H9 (cell line): Measurements from ENCODE around the gene IL16. TPM values are rescaled to one million over a fixed set of nuclear protein-coding genes. Genes with fewer than 3 reads are reported as not detected.

ENCODE experiments used
- DNase-seq: peaks from one replicate; pipeline ENCODE4 v3.0.0-alpha.2; 2017
- H2AFZ ChIP-seq: one replicate; pipeline ENCODE4 v1.6.1; 2013; ENCODE audit warnings: mild to moderate bottlenecking, low read length, control low read depth, moderate library complexity
- H2AK5ac ChIP-seq: 2 replicates; pipeline ENCODE4 v1.6.1; 2013; ENCODE audit warnings: low read length, control low read depth, mixed read lengths; ENCODE audit not compliant: insufficient read length
- H2BK120ac ChIP-seq: one replicate; pipeline ENCODE4 v1.6.1; 2013; ENCODE audit warnings: low read depth, mild to moderate bottlenecking, low read length, control low read depth, inconsistent platforms; ENCODE audit not compliant: poor library complexity, severe bottlenecking
- H2BK12ac ChIP-seq: 2 replicates; pipeline ENCODE4 v1.6.1; 2013; ENCODE audit warnings: low read length, control low read depth, mixed read lengths, low read depth; ENCODE audit not compliant: insufficient read length
- H2BK15ac ChIP-seq: 2 replicates; pipeline ENCODE4 v1.6.1; 2013; ENCODE audit warnings: low read depth, low read length, control low read depth
- H2BK20ac ChIP-seq: one replicate; pipeline ENCODE4 v1.6.1; 2013; ENCODE audit warnings: low read depth, mild to moderate bottlenecking, low read length, control low read depth, inconsistent platforms; ENCODE audit not compliant: poor library complexity, severe bottlenecking
- H2BK5ac ChIP-seq: 2 replicates; pipeline ENCODE4 v1.6.1; 2013; ENCODE audit warnings: low read length, control low read depth, mixed read lengths; ENCODE audit not compliant: insufficient read length
- H3K14ac ChIP-seq: 2 replicates; pipeline ENCODE4 v1.6.1; 2013; ENCODE audit warnings: low read length, control low read depth; ENCODE audit not compliant: insufficient read depth
- H3K18ac ChIP-seq: 2 replicates; pipeline ENCODE4 v1.6.1; 2013; ENCODE audit warnings: low read depth, mild to moderate bottlenecking, mixed read lengths, low read length, control low read depth; ENCODE audit not compliant: insufficient read length
- H3K23ac ChIP-seq: 2 replicates; pipeline ENCODE4 v1.6.1; 2013; ENCODE audit warnings: low read length, control low read depth, mixed read lengths, low read depth; ENCODE audit not compliant: insufficient read length
- H3K23me2 ChIP-seq: 2 replicates; pipeline ENCODE4 v1.6.1; 2013; ENCODE audit warnings: low read depth, mild to moderate bottlenecking, mixed read lengths, low read length, control low read depth; ENCODE audit not compliant: insufficient read length, poor library complexity, severe bottlenecking
- H3K27ac ChIP-seq: 2 replicates; pipeline ENCODE4 v1.5.1; 2013; ENCODE audit warnings: low read length, control low read depth, mixed read lengths, low read depth; ENCODE audit not compliant: insufficient read length
- H3K27me3 ChIP-seq: 2 replicates; pipeline ENCODE4 v1.6.1; 2013; ENCODE audit warnings: low read length, control low read depth, inconsistent platforms; ENCODE audit not compliant: insufficient read depth
- H3K4ac ChIP-seq: 2 replicates; pipeline ENCODE4 v1.6.1; 2013; ENCODE audit warnings: low read depth, mild to moderate bottlenecking, control low read depth, inconsistent platforms, low read length, moderate library complexity
- H3K4me1 ChIP-seq: 2 replicates; pipeline ENCODE4 v1.6.1; 2013; ENCODE audit warnings: low read length, control low read depth, inconsistent platforms; ENCODE audit not compliant: insufficient read depth
- H3K4me2 ChIP-seq: 2 replicates; pipeline ENCODE4 v1.6.1; 2013; ENCODE audit warnings: low read length, control low read depth, mixed read lengths; ENCODE audit not compliant: insufficient read length, insufficient read depth
- H3K56ac ChIP-seq: 2 replicates; pipeline ENCODE4 v1.6.1; 2013; ENCODE audit warnings: low read depth, mild to moderate bottlenecking, mixed read lengths, low read length, control low read depth; ENCODE audit not compliant: insufficient read length
- H3K79me1 ChIP-seq: 2 replicates; pipeline ENCODE4 v1.6.1; 2013; ENCODE audit warnings: low read depth, mild to moderate bottlenecking, moderate library complexity, low read length, control low read depth, inconsistent platforms; ENCODE audit not compliant: insufficient read depth, poor library complexity, severe bottlenecking
- H3K79me2 ChIP-seq: 2 replicates; pipeline ENCODE4 v1.6.1; 2013; ENCODE audit warnings: low read length, control low read depth, inconsistent platforms; ENCODE audit not compliant: insufficient read depth
- H3K9ac ChIP-seq: 2 replicates; pipeline ENCODE4 v1.6.1; 2013; ENCODE audit warnings: low read length, control low read depth, mixed read lengths; ENCODE audit not compliant: insufficient read length; ENCODE audit errors: extremely low read depth
- H3K9me3 ChIP-seq: one replicate; pipeline ENCODE4 v1.6.1; 2013; ENCODE audit warnings: low read depth, low read length, inconsistent platforms; ENCODE audit not compliant: control insufficient read depth
- H3T11ph ChIP-seq: one replicate; pipeline ENCODE4 v1.6.1; 2013; ENCODE audit warnings: mild to moderate bottlenecking, low read length, control low read depth, inconsistent platforms
- H4K20me1 ChIP-seq: one replicate; pipeline ENCODE4 v1.6.1; 2013; ENCODE audit not compliant: control insufficient read depth, insufficient read length, insufficient read depth
- H4K5ac ChIP-seq: 2 replicates; pipeline ENCODE4 v1.6.1; 2013; ENCODE audit warnings: low read depth, mild to moderate bottlenecking, mixed read lengths, low read length, control low read depth; ENCODE audit not compliant: insufficient read length
- H4K8ac ChIP-seq: replicated peaks from 2 replicates; pipeline ENCODE4 v1.6.1; 2013; ENCODE audit warnings: low read length, control low read depth, mixed read lengths, low read depth; ENCODE audit not compliant: insufficient read length
- H4K91ac ChIP-seq: 2 replicates; pipeline ENCODE4 v1.6.1; 2013; ENCODE audit warnings: low read depth, mild to moderate bottlenecking, moderate library complexity, mixed read lengths, low read length, control low read depth; ENCODE audit not compliant: insufficient read length
- H3K27ac Mint-ChIP-seq, 3 experiments: 2 replicates in 2 of 3; 3 replicates in 1 of 3; pipeline ENCODE4 v1.8.0; 2020 to 2021; ENCODE audit warnings: mixed read lengths in 3 of 3, mild to moderate bottlenecking in 1 of 3, moderate library complexity in 1 of 3
- H3K27me3 Mint-ChIP-seq: 2 replicates; pipeline ENCODE4 v1.8.0; 2021; ENCODE audit warnings: low read depth, mild to moderate bottlenecking, moderate library complexity, mixed read lengths
- H3K36me3 Mint-ChIP-seq, 3 experiments: 2 replicates in 2 of 3; 3 replicates in 1 of 3; pipeline ENCODE4 v1.8.0; 2020 to 2021; ENCODE audit warnings: low read depth in 3 of 3, mixed read lengths in 3 of 3; ENCODE audit not compliant: insufficient read depth in 1 of 3
- H3K4me1 Mint-ChIP-seq, 2 experiments: 2 replicates each; pipeline ENCODE4 v1.8.0; 2020; ENCODE audit warnings: mixed read lengths in 2 of 2
- H3K4me3 Mint-ChIP-seq, 2 experiments: 2 replicates in 1 of 2; 3 replicates in 1 of 2; pipeline ENCODE4 v1.8.0; 2020 to 2021; ENCODE audit warnings: mild to moderate bottlenecking in 2 of 2, mixed read lengths in 2 of 2, moderate library complexity in 1 of 2
- H3K9me3 Mint-ChIP-seq, 2 experiments: 2 replicates in 1 of 2; 3 replicates in 1 of 2; pipeline ENCODE4 v1.8.0; 2020; ENCODE audit warnings: mild to moderate bottlenecking in 2 of 2, mixed read lengths in 2 of 2, moderate library complexity in 1 of 2
- CTCF ChIP-seq: fragments of 200-600 bp; sonication (generic); conservative IDR thresholded peaks from 3 replicates; pipeline ENCODE4 v1.8.0; 2021; ENCODE audit warnings: antibody characterized with exemption, mild to moderate bottlenecking
- WGBS: extraction: QIAGEN DNeasy Blood & Tissue Kit; methylation state at CpG from one replicate; pipeline ENCODE4 v1.1.7; 2013; ENCODE audit warnings: missing lambda C conversion rate, low lambda C conversion rate, mixed read lengths; ENCODE audit not compliant: insufficient read length; ENCODE audit errors: extremely low coverage; 5-methylcytosine and 5-hydroxymethylcytosine counted together
- total RNA-seq: library from RNA; stranded (reverse); gene quantifications from 2 replicates; pipeline ENCODE4 v1.2.1, GENCODE V29; 2021

The IL16 gene
- total RNA-seq, 1 experiment from 2014 or later, result 0.28 TPM

- no peak overlapping the region for H3T11ph ChIP-seq
- H2AK5ac ChIP-seq, result no peak overlapping the region
- H3K23ac ChIP-seq, result no peak overlapping the region
- no peak for DNase-seq
- no peaks in the 10 kb centered on the region for H3K79me2 ChIP-seq
- H2AFZ ChIP-seq, result no peak overlapping the region
- Mint-ChIP-seq H3K36me3 (no peaks in the 10 kb centered on the region), H3K27ac (no peak overlapping the region), H3K4me1 (peaks cover 14 to 15% of the 10 kb centered on the region in 2 experiments), H3K27me3 (peaks cover 3% of the 10 kb centered on the region), H3K4me3 (no peak overlapping the region), H3K9me3 (no peaks in the 10 kb centered on the region; a peak in 1 of 5 replicates)
- no peak overlapping the region for H2BK15ac ChIP-seq
- H3K9ac ChIP-seq, result no peak overlapping the region
- no peak overlapping the region for H2BK12ac ChIP-seq
- no peak overlapping the region for H4K91ac ChIP-seq
- no peaks in the 10 kb centered on the region for H3K27me3 ChIP-seq
- H3K4ac ChIP-seq, result no peak overlapping the region
- no peaks in the 10 kb centered on the region for H3K9me3 ChIP-seq
- H3K14ac ChIP-seq, result no peak overlapping the region
- H4K5ac ChIP-seq, result no peak overlapping the region
- no peak overlapping the region for H3K18ac ChIP-seq
- H4K20me1 ChIP-seq, result no peaks in the 10 kb centered on the region
- H3K79me1 ChIP-seq, result no peaks in the 10 kb centered on the region
- H2BK5ac ChIP-seq, result no peak overlapping the region
- no CpG with 5 or more reads among the region's 11 CpGs for WGBS
- no peak for TF ChIP-seq CTCF
- H2BK120ac ChIP-seq, result no peak overlapping the region
- no peak overlapping the region for H4K8ac ChIP-seq
- no peak overlapping the region for H3K27ac ChIP-seq
- H2BK20ac ChIP-seq, result no peak overlapping the region
- no peak overlapping the region for H3K4me2 ChIP-seq
- peaks cover 3% of the 10 kb centered on the region; the same call in 1 of the 2 replicates for H3K4me1 ChIP-seq
- H3K56ac ChIP-seq, result no peak overlapping the region
- no peaks in the 10 kb centered on the region for H3K23me2 ChIP-seq
Observed at GRCh38 chr15:81270781-81271491, 74.3 kb downstream of the IL16 start.
